DOHH2 (cell line): Measurements from ENCODE around the gene CARD18.

Experiments
- H3F3A ChIP-seq: fragments of 200-600 bp; sonication (generic), shearing (Covaris generic); 2 replicates; pipeline ENCODE4 v1.6.0; 2016; ENCODE audit warnings: antibody characterized with exemption, mild to moderate bottlenecking; ENCODE audit not compliant: control insufficient read depth, insufficient read depth
- H3K27ac ChIP-seq: fragments of 200-600 bp; sonication (generic); 2 replicates; pipeline ENCODE4 v1.5.1; 2014; ENCODE audit warnings: low read depth, mild to moderate bottlenecking, low read length, moderate library complexity
- H3K27me3 ChIP-seq: fragments of 200-600 bp; sonication (generic); 2 replicates; pipeline ENCODE4 v1.6.1; 2014; ENCODE audit warnings: mild to moderate bottlenecking, low read length, mixed read lengths; ENCODE audit not compliant: control insufficient read depth
- H3K36me3 ChIP-seq: fragments of 200-600 bp; sonication (generic); 2 replicates; pipeline ENCODE4 v1.6.1; 2014; ENCODE audit warnings: mild to moderate bottlenecking, low read length, moderate library complexity, mixed read lengths; ENCODE audit not compliant: control insufficient read depth
- H3K4me1 ChIP-seq: fragments of 200-600 bp; sonication (generic); 2 replicates; pipeline ENCODE4 v1.6.1; 2014; ENCODE audit warnings: mild to moderate bottlenecking, low read length, mixed read lengths; ENCODE audit not compliant: control insufficient read depth
- H3K4me2 ChIP-seq: fragments of 200-600 bp; sonication (generic); 2 replicates; pipeline ENCODE4 v1.6.0; 2014; ENCODE audit warnings: mild to moderate bottlenecking, low read length, moderate library complexity
- H3K4me3 ChIP-seq: fragments of 200-600 bp; sonication (generic); 2 replicates; pipeline ENCODE4 v1.5.1; 2014; ENCODE audit warnings: mild to moderate bottlenecking, low read length, mixed read lengths
- H3K79me2 ChIP-seq: fragments of 200-600 bp; sonication (generic); 2 replicates; pipeline ENCODE4 v1.6.1; 2014; ENCODE audit warnings: mild to moderate bottlenecking, low read length, mixed read lengths; ENCODE audit not compliant: control insufficient read depth
- H3K9me2 ChIP-seq: fragments of 200-600 bp; sonication (generic); replicated peaks from 2 replicates; pipeline ENCODE4 v1.6.1; 2014; ENCODE audit warnings: mild to moderate bottlenecking, low read length, mixed read lengths; ENCODE audit not compliant: control insufficient read depth
- H3K9me3 ChIP-seq: fragments of 200-600 bp; sonication (generic); 2 replicates; pipeline ENCODE4 v1.6.1; 2014; ENCODE audit warnings: antibody characterized with exemption, low read length, mixed read lengths; ENCODE audit not compliant: control insufficient read depth, insufficient read depth
- H4K20me1 ChIP-seq: fragments of 200-600 bp; sonication (generic); 2 replicates; pipeline ENCODE4 v1.6.0; 2014; ENCODE audit warnings: low read depth, mild to moderate bottlenecking, antibody characterized with exemption, low read length, moderate library complexity; ENCODE audit not compliant: control insufficient read depth, insufficient read depth
- CTCF ChIP-seq: fragments of 200-600 bp; sonication (generic); IDR thresholded peaks from one replicate; pipeline ENCODE4 v1.5.1; 2014; ENCODE audit warnings: antibody characterized with exemption, mild to moderate bottlenecking, low read depth, low read length; ENCODE audit not compliant: poor library complexity, severe bottlenecking
- EZH2phosphoT487 ChIP-seq: fragments of 200-600 bp; sonication (generic); IDR thresholded peaks from 2 replicates; pipeline ENCODE4 v1.6.1; 2017; ENCODE audit warnings: borderline replicate concordance, mild to moderate bottlenecking, antibody characterized with exemption, low read length, moderate library complexity, mixed read lengths

CARD18 gene

GRCh38 chr11:105158436-105158835 lies 18.9 kb upstream of the CARD18 start:
- Histone ChIP-seq H3F3A (no peaks in the 10 kb centered on the region), H3K27me3 (no peaks in the 10 kb centered on the region), H3K4me2 (no peak overlapping the region), H3K4me1 (no peaks in the 10 kb centered on the region), H3K36me3 (no peaks in the 10 kb centered on the region), H3K79me2 (no peaks in the 10 kb centered on the region), H3K9me2 (no peaks in the 10 kb centered on the region), H4K20me1 (no peaks in the 10 kb centered on the region), H3K4me3 (no peak overlapping the region), H3K27ac (no peak overlapping the region), H3K9me3 (no peaks in the 10 kb centered on the region)
- TF ChIP-seq EZH2phosphoT487: no peak
- TF ChIP-seq CTCF: no peak

- TF ChIP-seq EZH2phosphoT487: no peak
- no peak for TF ChIP-seq CTCF
These were observed 17.2 kb upstream of the CARD18 start for GRCh38 chr11:105156720-105157119.

GRCh38 chr11:105156231-105156630 lies 16.7 kb upstream of the CARD18 start:
- H3K4me2 ChIP-seq: no peak overlapping the region
- H3K9me3 ChIP-seq: no peaks in the 10 kb centered on the region
- H3K79me2 ChIP-seq: no peaks in the 10 kb centered on the region
- no peaks in the 10 kb centered on the region for H4K20me1 ChIP-seq
- no peak overlapping the region for H3K4me3 ChIP-seq
- no peaks in the 10 kb centered on the region for H3K27me3 ChIP-seq
- H3K9me2 ChIP-seq: no peaks in the 10 kb centered on the region
- H3K27ac ChIP-seq: no peak overlapping the region
- TF ChIP-seq CTCF (no peak), EZH2phosphoT487 (no peak)
- H3K4me1 ChIP-seq: no peaks in the 10 kb centered on the region
- no peaks in the 10 kb centered on the region for H3F3A ChIP-seq
- no peaks in the 10 kb centered on the region for H3K36me3 ChIP-seq

More at GRCh38 chr11:105156720-105157119, 17.2 kb upstream of the CARD18 start:
- no peaks in the 10 kb centered on the region for H3K9me3 ChIP-seq
- no peaks in the 10 kb centered on the region for H4K20me1 ChIP-seq
- no peaks in the 10 kb centered on the region for H3K9me2 ChIP-seq
- H3K79me2 ChIP-seq: no peaks in the 10 kb centered on the region
- H3K4me3 ChIP-seq: no peak overlapping the region
- H3K36me3 ChIP-seq: no peaks in the 10 kb centered on the region
- H3K27ac ChIP-seq: no peak overlapping the region
- no peak overlapping the region for H3K4me2 ChIP-seq
- no peaks in the 10 kb centered on the region for H3K27me3 ChIP-seq
- H3F3A ChIP-seq: no peaks in the 10 kb centered on the region
- no peaks in the 10 kb centered on the region for H3K4me1 ChIP-seq

GRCh38 chr11:105155679-105156078 lies 16.1 kb upstream of the CARD18 start:
- H3K4me1 ChIP-seq: no peaks in the 10 kb centered on the region
- H4K20me1 ChIP-seq: no peaks in the 10 kb centered on the region
- H3K9me2 ChIP-seq: no peaks in the 10 kb centered on the region
- H3F3A ChIP-seq: no peaks in the 10 kb centered on the region
- H3K79me2 ChIP-seq: no peaks in the 10 kb centered on the region
- H3K27ac ChIP-seq: no peak overlapping the region
- no peaks in the 10 kb centered on the region for H3K9me3 ChIP-seq
- no peak overlapping the region for H3K4me2 ChIP-seq
- H3K4me3 ChIP-seq: no peak overlapping the region
- H3K36me3 ChIP-seq: no peaks in the 10 kb centered on the region
- no peaks in the 10 kb centered on the region for H3K27me3 ChIP-seq
- TF ChIP-seq CTCF: no peak
- TF ChIP-seq EZH2phosphoT487: no peak
